Stimulated activated CD8-positive, alpha-beta memory T cell treated with anti-CD3 and anti-CD28 coated beads, Interleukin-15, amount 100 ng/mL, for 48 hours (primary cell): Measurements from ENCODE around the gene SLC1A7.

ENCODE experiments used
- DNase-seq, 2 donors: peaks; one replicate each; pipeline ENCODE4 v3.0.0-alpha.2; 2020; ENCODE audit warnings: low read depth in 2 of 2

SLC1A7 gene

GRCh38 chr1:53116307-53116810, 26.1 kb downstream of the SLC1A7 start:
- no peak for DNase-seq

DNA sequence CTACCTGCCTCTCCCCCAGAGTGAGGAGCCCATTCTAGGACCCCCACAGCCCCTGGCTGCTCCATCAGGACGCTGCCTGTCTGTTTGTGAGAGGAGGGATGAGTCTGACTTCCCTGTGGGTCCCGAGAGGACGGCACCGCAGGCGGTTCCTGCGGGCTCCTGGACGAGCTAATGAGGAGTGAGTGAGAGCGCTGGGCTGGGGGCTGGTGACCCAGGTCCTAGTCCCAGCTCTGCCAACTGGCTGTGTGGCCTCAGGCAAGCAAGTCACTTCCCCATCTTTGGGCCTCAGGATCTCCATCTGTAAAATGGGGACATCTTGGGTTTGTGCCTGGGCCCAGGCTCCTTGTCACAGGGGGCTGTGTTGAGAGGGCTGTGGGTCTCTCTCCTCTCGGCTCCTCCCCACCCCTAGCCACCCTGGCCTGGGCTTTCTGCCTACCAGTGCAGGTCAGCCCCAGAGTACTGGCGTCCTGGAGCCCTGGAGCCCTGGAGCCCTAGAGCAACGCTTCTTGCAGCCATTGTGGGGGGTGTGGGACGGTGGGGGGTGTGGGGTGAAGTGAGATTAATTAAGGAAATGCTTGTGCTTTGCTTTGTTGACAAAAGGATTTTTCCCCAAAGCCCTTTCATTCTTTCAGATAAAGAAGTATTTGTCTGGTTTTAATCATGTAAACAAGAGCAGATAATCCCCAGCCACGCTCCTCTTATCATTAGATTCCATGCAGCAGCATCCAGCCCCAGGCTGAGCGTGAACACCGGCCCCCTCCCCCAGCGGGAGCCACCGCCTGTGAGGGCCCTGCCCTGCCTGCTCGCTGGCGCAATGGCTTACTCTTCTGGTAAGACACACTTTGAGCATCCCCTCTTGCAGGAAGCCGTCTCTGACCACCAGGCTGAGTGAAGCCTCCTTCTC, 26.8 kb downstream of the SLC1A7 start:
- DNase-seq = no peak

- DNase-seq = no peak
These were observed 27.6 kb downstream of the SLC1A7 start for GRCh38 chr1:53114581-53115400.

DNA sequence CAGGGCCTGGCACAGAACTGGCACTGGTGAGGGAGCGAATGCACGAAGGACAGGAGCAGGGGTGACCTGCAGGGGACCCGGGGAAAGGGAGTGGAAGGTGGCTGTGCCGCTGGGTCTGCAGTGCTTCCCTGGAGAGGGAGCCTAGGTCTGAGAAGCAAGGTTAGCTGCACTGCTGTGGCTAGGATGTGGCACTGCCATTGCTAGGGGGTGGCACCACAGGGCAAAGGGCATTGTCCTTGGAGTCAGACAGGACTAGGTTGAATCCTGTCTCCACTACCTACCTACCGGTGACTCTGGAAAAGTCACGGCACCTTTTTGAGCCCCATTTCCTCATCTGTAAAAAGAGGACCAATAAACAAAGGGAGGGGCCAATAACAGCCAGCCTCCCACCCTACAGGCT, 28.3 kb downstream of the SLC1A7 start:
- DNase-seq = no peak

DNA sequence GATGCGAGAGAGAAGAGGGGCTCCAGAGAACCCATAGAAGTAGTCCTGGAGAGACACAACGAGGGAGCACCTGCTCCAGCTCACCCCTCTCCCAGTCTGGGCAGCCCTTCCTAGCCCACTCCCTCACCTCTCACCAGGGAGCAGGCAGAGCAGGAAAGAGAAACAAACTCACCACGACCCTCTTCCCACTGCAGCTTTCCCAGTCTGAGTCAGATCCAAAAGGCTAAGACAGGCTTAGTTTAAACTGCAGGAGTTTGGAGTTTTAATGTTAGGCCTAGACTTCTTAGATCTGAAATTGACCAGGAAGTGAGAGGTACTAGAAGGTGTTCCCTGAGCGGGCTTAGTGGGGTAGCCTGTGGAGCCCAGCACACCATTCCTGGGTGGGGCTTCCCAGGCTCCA, 29.6 kb downstream of the SLC1A7 start:
- no peak for DNase-seq

DNA sequence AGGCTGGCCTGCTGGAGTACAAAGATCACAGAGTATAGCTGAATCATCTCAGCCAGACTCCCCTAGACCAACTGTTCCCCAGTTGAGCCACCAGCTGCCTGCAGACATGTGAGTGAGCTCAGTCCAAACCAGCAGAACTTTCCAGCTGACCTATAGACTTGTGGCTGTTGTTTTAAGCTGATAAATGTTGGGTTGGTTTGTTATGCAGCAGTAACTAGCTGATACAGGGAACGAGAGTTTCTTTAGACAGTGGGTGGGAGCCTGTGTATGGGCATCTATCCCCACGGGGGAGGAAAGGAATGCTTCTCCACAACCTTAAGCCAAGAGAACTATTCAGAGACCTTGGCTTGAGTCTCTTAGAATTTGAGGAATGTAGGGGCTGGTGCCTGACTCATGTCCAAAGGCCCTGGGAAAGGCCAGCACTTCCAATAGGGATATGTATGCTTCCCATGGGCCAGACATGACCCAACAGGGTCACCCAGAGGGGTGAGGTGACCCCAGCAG, 30.1 kb downstream of the SLC1A7 start:
- DNase-seq = no peak

- DNase-seq = no peak
These were observed 30.7 kb downstream of the SLC1A7 start for GRCh38 chr1:53111693-53112092.

- no peak for DNase-seq
These were observed 31.3 kb downstream of the SLC1A7 start for GRCh38 chr1:53111073-53111556.

DNA sequence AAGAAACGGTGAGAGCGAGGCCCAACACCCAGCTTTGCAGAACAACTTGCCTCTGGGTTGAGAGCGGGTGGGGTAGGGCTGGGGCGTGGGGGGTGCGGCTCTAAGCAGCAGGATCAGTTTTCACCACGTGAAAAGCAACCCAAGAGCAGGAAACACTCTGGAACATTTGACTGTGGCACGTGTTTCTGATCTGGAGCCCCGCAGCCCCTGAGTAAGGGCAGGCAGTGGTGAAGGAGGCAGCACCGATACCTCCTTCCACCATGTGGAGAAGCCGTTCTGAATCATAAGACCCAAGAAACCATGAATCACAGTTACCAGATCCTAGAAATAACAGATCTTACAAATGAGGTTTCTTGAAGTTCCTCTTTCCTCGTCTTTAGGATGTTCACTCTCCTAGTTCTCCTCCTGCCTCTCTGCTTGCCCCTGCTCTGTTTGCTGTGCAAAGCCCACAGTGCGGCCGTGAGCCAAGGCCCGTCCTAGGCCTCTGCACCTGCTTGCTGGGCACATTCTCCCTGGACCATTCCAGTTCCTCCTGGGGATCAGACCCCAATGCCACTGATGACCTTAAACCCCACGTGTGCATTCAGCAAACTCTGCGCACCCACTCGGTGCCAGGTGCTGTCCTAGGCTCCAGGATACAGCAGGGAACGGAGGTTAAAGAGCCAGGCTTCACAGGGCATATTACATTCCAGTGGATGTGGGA, 31.9 kb downstream of the SLC1A7 start:
- peak; percentile 10 to 45 for DNase-seq

GRCh38 chr1:53108646-53109580, 33.5 kb downstream of the SLC1A7 start:
- no peak for DNase-seq

GRCh38 chr1:53107570-53108322, 34.7 kb downstream of the SLC1A7 start:
- DNase-seq = no peak

GRCh38 chr1:53107090-53107489, 35.3 kb downstream of the SLC1A7 start:
- DNase-seq = no peak

DNA sequence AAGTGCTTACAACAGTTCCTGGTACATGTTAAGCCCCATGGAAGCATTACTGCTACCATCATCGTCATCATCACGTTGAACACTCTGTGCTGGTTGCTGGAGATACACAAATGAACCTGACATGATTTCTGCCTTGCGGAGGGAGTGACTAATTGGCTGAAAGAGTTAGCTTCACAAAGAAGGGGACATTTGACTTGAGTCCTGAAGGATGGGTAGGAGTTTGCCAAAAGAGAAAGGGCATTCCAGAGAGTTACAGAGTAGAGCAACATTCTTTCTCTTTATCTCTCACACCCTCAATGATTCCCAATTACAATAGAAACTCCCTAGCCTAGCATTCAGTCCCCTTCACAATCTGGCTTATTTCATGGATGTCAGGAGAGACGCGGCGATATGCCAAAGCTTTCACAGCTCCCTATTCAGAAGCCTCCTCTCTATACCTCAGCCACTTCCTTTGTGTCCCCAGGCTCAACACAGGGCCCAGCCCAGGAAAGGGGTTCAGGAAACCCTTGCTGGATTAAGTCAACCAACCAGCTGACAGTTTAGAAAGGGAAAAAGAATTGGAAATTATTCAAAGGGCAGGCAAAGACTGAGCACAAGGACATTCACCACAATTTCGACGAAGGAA, 38.0 kb downstream of the SLC1A7 start:
- DNase-seq = no peak

GRCh38 chr1:53094533-53094919, 47.9 kb downstream of the SLC1A7 start:
- DNase-seq = no peak

GRCh38 chr1:53093778-53094532, 48.5 kb downstream of the SLC1A7 start:
- no peak for DNase-seq

DNA sequence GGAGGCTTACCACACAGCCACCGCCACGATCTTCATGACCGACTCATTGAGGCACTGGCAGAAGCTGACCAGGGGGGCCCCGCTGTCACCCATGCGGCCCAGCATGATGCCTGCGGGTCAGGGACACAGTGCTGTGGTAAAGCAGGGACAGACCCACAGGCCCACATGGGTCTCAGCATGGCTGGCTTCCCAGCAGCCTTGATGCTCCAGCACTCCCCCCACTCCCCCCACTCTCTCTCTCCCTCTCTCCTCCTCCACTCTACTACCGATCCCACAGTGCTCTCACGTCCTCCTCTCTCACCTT, 49.0 kb downstream of the SLC1A7 start:
- DNase-seq = no peak

GRCh38 chr1:53092659-53093450, 49.6 kb downstream of the SLC1A7 start:
- DNase-seq = no peak
